Progenitor cell of endocrine pancreas (in vitro differentiated cells): ENCODE data around the gene METTL14. TPM values are rescaled to one million over a fixed set of nuclear protein-coding genes. Genes with fewer than 3 reads are reported as not detected.

ENCODE experiments used
- DNase-seq: peaks from one replicate; pipeline ENCODE4 v3.0.0; 2021; ENCODE audit warnings: low spot score; ENCODE audit not compliant: unreplicated experiment
- H3K27ac Mint-ChIP-seq: 2 replicates; pipeline ENCODE4 v1.8.0; 2021; ENCODE audit warnings: mild to moderate bottlenecking, moderate library complexity, mixed read lengths
- H3K27me3 Mint-ChIP-seq: 2 replicates; pipeline ENCODE4 v1.8.0; 2021; ENCODE audit warnings: mixed read lengths
- H3K36me3 Mint-ChIP-seq: 2 replicates; pipeline ENCODE4 v1.8.0; 2022; ENCODE audit warnings: mixed read lengths; ENCODE audit not compliant: insufficient read depth
- H3K4me1 Mint-ChIP-seq: 2 replicates; pipeline ENCODE4 v1.8.0; 2021; ENCODE audit warnings: low read depth, mixed read lengths
- H3K4me3 Mint-ChIP-seq: 2 replicates; pipeline ENCODE4 v1.8.0; 2021; ENCODE audit warnings: low read depth, mild to moderate bottlenecking, moderate library complexity, mixed read lengths
- H3K9me3 Mint-ChIP-seq: 2 replicates; pipeline ENCODE4 v1.8.0; 2021; ENCODE audit warnings: low read depth, mixed read lengths
- CTCF ChIP-seq: fragments of 200-600 bp; sonication (generic); IDR thresholded peaks from one replicate; pipeline ENCODE4 v1.5.0; 2021; ENCODE audit warnings: antibody characterized with exemption, mild to moderate bottlenecking; ENCODE audit not compliant: unreplicated experiment
- total RNA-seq: library from RNA; stranded (reverse); gene quantifications from 2 replicates; pipeline ENCODE4 v1.2.1, GENCODE V29; 2021

Gene METTL14
- total RNA-seq, 1 donor from 2014 or later, result 56.7 TPM

- H3K36me3 Mint-ChIP-seq, result peaks cover 1% of the 10 kb centered on the region
- H3K4me1 Mint-ChIP-seq, result peaks cover 20% of the 10 kb centered on the region
- no peak for TF ChIP-seq CTCF
- no peaks in the 10 kb centered on the region for H3K9me3 Mint-ChIP-seq
- H3K27me3 Mint-ChIP-seq, result no peaks in the 10 kb centered on the region
- no peak for DNase-seq
- no peak overlapping the region for H3K4me3 Mint-ChIP-seq
- no peak overlapping the region for H3K27ac Mint-ChIP-seq
Measured at GRCh38 chr4:118758293-118758692, 73.1 kb downstream of the METTL14 start.

GRCh38 chr4:118759481-118759880, 74.3 kb downstream of the METTL14 start:
- H3K27me3 Mint-ChIP-seq, result no peaks in the 10 kb centered on the region
- H3K9me3 Mint-ChIP-seq, result no peaks in the 10 kb centered on the region
- no peak for DNase-seq
- peaks cover 1% of the 10 kb centered on the region for H3K36me3 Mint-ChIP-seq
- no peak for TF ChIP-seq CTCF
- H3K4me1 Mint-ChIP-seq, result peaks cover 20% of the 10 kb centered on the region
- H3K27ac Mint-ChIP-seq, result no peak overlapping the region
- H3K4me3 Mint-ChIP-seq, result no peak overlapping the region

GRCh38 chr4:118760092-118760491, 74.9 kb downstream of the METTL14 start:
- H3K27ac Mint-ChIP-seq, result peak overlapping the region; percentile 50
- no peak for DNase-seq
- peaks cover 20% of the 10 kb centered on the region for H3K4me1 Mint-ChIP-seq
- H3K36me3 Mint-ChIP-seq, result peaks cover 1% of the 10 kb centered on the region
- H3K27me3 Mint-ChIP-seq, result no peaks in the 10 kb centered on the region
- no peak overlapping the region for H3K4me3 Mint-ChIP-seq
- TF ChIP-seq CTCF, result no peak
- no peaks in the 10 kb centered on the region for H3K9me3 Mint-ChIP-seq

GRCh38 chr4:118760493-118760892, 75.3 kb downstream of the METTL14 start:
- peaks cover 1% of the 10 kb centered on the region for H3K36me3 Mint-ChIP-seq
- no peak overlapping the region for H3K27ac Mint-ChIP-seq
- no peak for DNase-seq
- H3K9me3 Mint-ChIP-seq, result no peaks in the 10 kb centered on the region
- no peak overlapping the region for H3K4me3 Mint-ChIP-seq
- H3K4me1 Mint-ChIP-seq, result peaks cover 19% of the 10 kb centered on the region
- TF ChIP-seq CTCF, result no peak
- no peaks in the 10 kb centered on the region for H3K27me3 Mint-ChIP-seq

GRCh38 chr4:118761397-118762016, 76.3 kb downstream of the METTL14 start:
- no peaks in the 10 kb centered on the region for H3K27me3 Mint-ChIP-seq
- peaks cover 12% of the 10 kb centered on the region for H3K4me1 Mint-ChIP-seq
- peaks cover 1% of the 10 kb centered on the region for H3K36me3 Mint-ChIP-seq
- H3K4me3 Mint-ChIP-seq, result no peak overlapping the region
- TF ChIP-seq CTCF, result no peak
- H3K9me3 Mint-ChIP-seq, result no peaks in the 10 kb centered on the region
- H3K27ac Mint-ChIP-seq, result no peak overlapping the region
- DNase-seq, result no peak
